Neural cell (in vitro differentiated cells): ENCODE data around the gene S1PR2. TPM values are rescaled to one million over a fixed set of nuclear protein-coding genes. Genes with fewer than 3 reads are reported as not detected.

Experiments
- H2AFZ ChIP-seq: fragments of 200-600, 300-800 bp; sonication (generic), shearing (Covaris generic); 2 replicates; pipeline ENCODE4 v1.6.0; 2014; ENCODE audit warnings: low read depth, mild to moderate bottlenecking, antibody characterized with exemption, low read length, moderate library complexity
- H3F3A ChIP-seq: fragments of 200-600 bp; shearing (Covaris generic); 2 replicates; pipeline ENCODE4 v1.6.1; 2016; ENCODE audit warnings: mild to moderate bottlenecking, moderate library complexity, mixed read lengths, antibody characterized with exemption, low read length; ENCODE audit not compliant: insufficient read depth, poor library complexity, severe bottlenecking
- H3K27ac ChIP-seq: fragments of 200-600, 300-800 bp; sonication (generic), shearing (Covaris generic); 2 replicates; pipeline ENCODE4 v1.5.1; 2014; ENCODE audit warnings: mild to moderate bottlenecking, low read length, moderate library complexity
- H3K27me3 ChIP-seq: fragments of 300-800, 200-600 bp; sonication (generic), shearing (Covaris generic); 2 replicates; pipeline ENCODE4 v1.6.0; 2014; ENCODE audit warnings: mild to moderate bottlenecking, low read depth, low read length, moderate library complexity; ENCODE audit not compliant: insufficient read depth
- H3K36me3 ChIP-seq: fragments of 300-800, 200-600 bp; sonication (generic), shearing (Covaris generic); 2 replicates; pipeline ENCODE4 v1.5.1; 2014; ENCODE audit warnings: mild to moderate bottlenecking, antibody characterized with exemption, low read length, moderate library complexity; ENCODE audit not compliant: insufficient read depth
- H3K4me2 ChIP-seq: fragments of 300-800, 200-600 bp; sonication (generic), shearing (Covaris generic); 2 replicates; pipeline ENCODE4 v1.6.0; 2014; ENCODE audit warnings: mild to moderate bottlenecking, low read length
- H3K4me3 ChIP-seq: fragments of 300-800, 200-600 bp; sonication (generic), shearing (Covaris generic); 2 replicates; pipeline ENCODE4 v1.5.1; 2014; ENCODE audit warnings: mild to moderate bottlenecking, low read length, moderate library complexity
- H3K79me2 ChIP-seq: fragments of 200-600 bp; shearing (Covaris generic); replicated peaks from 2 replicates; pipeline ENCODE4 v1.6.0; 2014; ENCODE audit warnings: mild to moderate bottlenecking, low read length, moderate library complexity; ENCODE audit not compliant: insufficient read depth
- H3K9ac ChIP-seq: fragments of 300-800, 200-600 bp; sonication (generic), shearing (Covaris generic); 2 replicates; pipeline ENCODE4 v1.6.1; 2016; ENCODE audit warnings: mild to moderate bottlenecking, low read length, mixed read lengths
- H3K9me2 ChIP-seq: fragments of 200-600 bp; shearing (Covaris generic); 2 replicates; pipeline ENCODE4 v1.6.1; 2016; ENCODE audit warnings: mild to moderate bottlenecking, low read length, mixed read lengths; ENCODE audit not compliant: insufficient read depth
- H3K9me3 ChIP-seq: fragments of 200-600, 300-800 bp; sonication (generic), shearing (Covaris generic); 2 replicates; pipeline ENCODE4 v1.6.1; 2016; ENCODE audit warnings: mild to moderate bottlenecking, mixed run types, low read length, moderate library complexity, mixed read lengths
- H4K20me1 ChIP-seq: fragments of 200-600 bp; shearing (Covaris generic); 2 replicates; pipeline ENCODE4 v1.6.1; 2016; ENCODE audit warnings: mild to moderate bottlenecking, mixed run types; ENCODE audit not compliant: insufficient read depth
- CTCF ChIP-seq: fragments of 450-650 bp; IDR thresholded peaks from 2 replicates; pipeline ENCODE4 v1.5.1; 2014; ENCODE audit warnings: antibody characterized with exemption, mild to moderate bottlenecking, moderate library complexity; ENCODE audit not compliant: poor library complexity, severe bottlenecking
- EP300 ChIP-seq: fragments of 450-650 bp; conservative IDR thresholded peaks from 2 replicates; pipeline ENCODE4 v1.6.1; 2014; ENCODE audit warnings: antibody characterized with exemption, mild to moderate bottlenecking, moderate library complexity; ENCODE audit not compliant: poor library complexity, severe bottlenecking
- EZH2 ChIP-seq: fragments of 200-600, 300-800 bp; shearing (Covaris generic), sonication (generic); IDR thresholded peaks from 2 replicates; pipeline ENCODE4 v1.6.1; 2014; ENCODE audit warnings: antibody characterized with exemption, low read length, borderline replicate concordance, mild to moderate bottlenecking; ENCODE audit not compliant: insufficient read depth, poor library complexity, severe bottlenecking
- MXI1 ChIP-seq: fragments of 450-650 bp; conservative IDR thresholded peaks from 2 replicates; pipeline ENCODE4 v1.6.1; 2014; ENCODE audit warnings: antibody characterized with exemption, mild to moderate bottlenecking; ENCODE audit not compliant: poor library complexity, severe bottlenecking
- POLR2AphosphoS5 ChIP-seq: IDR thresholded peaks from 2 replicates; pipeline ENCODE4 v1.6.1; 2012
- RAD21 ChIP-seq: fragments of 450-650 bp; conservative IDR thresholded peaks from 2 replicates; pipeline ENCODE4 v1.6.1; 2014; ENCODE audit warnings: antibody characterized with exemption, mild to moderate bottlenecking, moderate library complexity
- REST ChIP-seq: IDR thresholded peaks from 2 replicates; pipeline ENCODE4 v1.6.1; 2012; ENCODE audit warnings: borderline replicate concordance
- SMC3 ChIP-seq: fragments of 450-650 bp; conservative IDR thresholded peaks from 2 replicates; pipeline ENCODE4 v1.6.1; 2014; ENCODE audit warnings: antibody characterized with exemption, mild to moderate bottlenecking, moderate library complexity; ENCODE audit not compliant: poor library complexity
- TAF1 ChIP-seq: IDR thresholded peaks from 2 replicates; pipeline ENCODE4 v1.6.1; 2012; ENCODE audit warnings: low read depth
- polyA plus RNA-seq: library from polyadenylated mRNA; depleted of rRNA; stranded (reverse); fragments of >200 nt; gene quantifications from 2 replicates; pipeline ENCODE4 v1.2.3, GENCODE V29; 2014

S1PR2 gene
- polyA plus RNA-seq, 1 donor from 2014 or later: 7.5 TPM

- H3K9ac ChIP-seq: no peak overlapping the region
- H3K9me3 ChIP-seq: no peaks in the 10 kb centered on the region
- TF ChIP-seq TAF1: no peak
- TF ChIP-seq EZH2: no peak
- TF ChIP-seq SMC3: no peak
- no peak for TF ChIP-seq POLR2AphosphoS5
- no peak for TF ChIP-seq REST
- TF ChIP-seq RAD21: no peak
- no peak for TF ChIP-seq EP300
- no peak for TF ChIP-seq MXI1
- no peak for TF ChIP-seq CTCF
Measured at GRCh38 chr19:10209315-10209714, 21.8 kb downstream of the S1PR2 start.

GRCh38 chr19:10207026-10207425, 24.1 kb downstream of the S1PR2 start:
- H3K9me2 ChIP-seq: no peaks in the 10 kb centered on the region
- H3K27me3 ChIP-seq: no peaks in the 10 kb centered on the region
- H4K20me1 ChIP-seq: no peaks in the 10 kb centered on the region
- H2AFZ ChIP-seq: no peak overlapping the region
- no peaks in the 10 kb centered on the region for H3F3A ChIP-seq
- H3K27ac ChIP-seq: no peak overlapping the region
- TF ChIP-seq CTCF: no peak
- TF ChIP-seq TAF1: no peak
- no peak for TF ChIP-seq REST
- TF ChIP-seq POLR2AphosphoS5: no peak
- TF ChIP-seq SMC3: no peak
- TF ChIP-seq MXI1: no peak
- TF ChIP-seq RAD21: no peak
- H3K9me3 ChIP-seq: no peaks in the 10 kb centered on the region
- no peak overlapping the region for H3K9ac ChIP-seq
- H3K36me3 ChIP-seq: no peaks in the 10 kb centered on the region
- no peaks in the 10 kb centered on the region for H3K79me2 ChIP-seq
- H3K4me3 ChIP-seq: no peak overlapping the region
- H3K4me2 ChIP-seq: no peak overlapping the region

More at GRCh38 chr19:10209315-10209714, 21.8 kb downstream of the S1PR2 start:
- Histone ChIP-seq H3K4me3 (no peak overlapping the region), H3K36me3 (no peaks in the 10 kb centered on the region), H3K9me2 (no peaks in the 10 kb centered on the region), H3F3A (no peaks in the 10 kb centered on the region), H3K4me2 (no peak overlapping the region), H3K27me3 (no peaks in the 10 kb centered on the region), H4K20me1 (no peaks in the 10 kb centered on the region), H2AFZ (no peak overlapping the region), H3K79me2 (no peaks in the 10 kb centered on the region), H3K27ac (no peak overlapping the region)
